HEK293 (cell line): ENCODE data around the gene AGXT2.

Experiments
- GLIS2 ChIP-seq: fragments of 450-650 bp; formaldehyde crosslinking; IDR thresholded peaks from 2 replicates; pipeline ENCODE4 v1.5.1; 2016; ENCODE audit warnings: missing biosample characterization, missing genetic modification characterization
- KLF16 ChIP-seq: fragments of 450-650 bp; formaldehyde crosslinking; IDR thresholded peaks from 2 replicates; pipeline ENCODE4 v1.5.1; 2017; ENCODE audit warnings: missing biosample characterization, missing genetic modification characterization
- YY1 ChIP-seq: fragments of 450-650 bp; formaldehyde crosslinking; IDR thresholded peaks from 2 replicates; pipeline ENCODE4 v1.5.1; 2018; ENCODE audit warnings: missing biosample characterization, missing genetic modification characterization
- ZNF155 ChIP-seq: fragments of 450-650 bp; formaldehyde crosslinking; IDR thresholded peaks from 2 replicates; pipeline ENCODE4 v1.5.1; 2016; ENCODE audit warnings: missing biosample characterization, missing genetic modification characterization
- ZNF274 ChIP-seq, 2 experiments: fragments of 200-500 bp in 1 of 2; fragments of 450-650 bp in 1 of 2; sonication (Bioruptor generic) in 1 of 2; formaldehyde crosslinking in 1 of 2; IDR thresholded peaks; 2 replicates each; pipeline versions ENCODE4 v1.5.1 to v1.6.1; 2014 to 2016; ENCODE audit warnings: borderline replicate concordance in 1 of 2, inconsistent platforms in 1 of 2, low read length in 1 of 2, missing biosample characterization in 1 of 2, missing genetic modification characterization in 1 of 2
- ZNF548 ChIP-seq: fragments of 450-650 bp; formaldehyde crosslinking; IDR thresholded peaks from 2 replicates; pipeline ENCODE4 v1.5.1; 2016; ENCODE audit warnings: missing biosample characterization, missing genetic modification characterization
- ZNF670 ChIP-seq: fragments of 450-650 bp; formaldehyde crosslinking; IDR thresholded peaks from 2 replicates; pipeline ENCODE4 v1.5.1; 2016; ENCODE audit warnings: missing biosample characterization, missing genetic modification characterization, low read depth
- ZNF747 ChIP-seq: fragments of 450-650 bp; formaldehyde crosslinking; IDR thresholded peaks from 2 replicates; pipeline ENCODE4 v1.5.1; 2016; ENCODE audit warnings: missing biosample characterization, missing genetic modification characterization
- ZNF777 ChIP-seq: fragments of 450-650 bp; formaldehyde crosslinking; IDR thresholded peaks from 2 replicates; pipeline ENCODE4 v1.5.1; 2017; ENCODE audit warnings: missing biosample characterization, missing genetic modification characterization, borderline replicate concordance
- ZNF792 ChIP-seq: fragments of 450-650 bp; formaldehyde crosslinking; IDR thresholded peaks from 2 replicates; pipeline ENCODE4 v1.5.1; 2016; ENCODE audit warnings: missing biosample characterization, missing genetic modification characterization
- ZNF830 ChIP-seq: fragments of 450-650 bp; IDR thresholded peaks from 2 replicates; pipeline ENCODE4 v1.5.0; 2018; ENCODE audit warnings: missing biosample characterization, missing genetic modification characterization, low read depth, mild to moderate bottlenecking, moderate library complexity
- TF ChIP-seq, protein P1 (sequence below): fragments of 450-650 bp; formaldehyde crosslinking; IDR thresholded peaks from 2 replicates; pipeline ENCODE4 v1.5.1; 2016; ENCODE audit warnings: missing biosample characterization, missing genetic modification characterization
- TF ChIP-seq, protein P2 (sequence below): fragments of 450-650 bp; formaldehyde crosslinking; IDR thresholded peaks from 2 replicates; pipeline ENCODE4 v1.5.1; 2016; ENCODE audit warnings: missing biosample characterization, missing genetic modification characterization

DNA sequence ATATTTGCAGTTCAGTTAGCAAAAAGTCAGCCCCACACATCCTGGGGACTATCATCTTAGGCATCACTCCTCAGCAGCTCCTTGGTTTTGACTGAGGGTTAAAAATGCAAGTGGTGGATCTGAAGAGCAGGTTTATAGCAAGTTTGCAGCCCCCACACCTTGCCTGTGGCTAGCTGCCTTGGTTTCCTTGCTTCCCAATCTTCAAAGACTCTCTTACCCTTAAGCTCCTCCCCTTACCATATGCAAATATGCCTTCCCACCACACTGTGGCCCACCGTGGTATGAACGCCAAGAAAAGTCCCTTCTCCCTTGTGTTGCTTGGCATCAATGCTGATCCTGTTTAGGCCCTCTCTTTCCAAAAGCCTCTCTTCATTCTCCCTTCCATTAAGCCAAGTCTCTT lies 45.0 kb upstream of the AGXT2 start:
- no peak for TF ChIP-seq ZNF792 (tag by site-specific recombination)
- TF ChIP-seq, protein P1, sequence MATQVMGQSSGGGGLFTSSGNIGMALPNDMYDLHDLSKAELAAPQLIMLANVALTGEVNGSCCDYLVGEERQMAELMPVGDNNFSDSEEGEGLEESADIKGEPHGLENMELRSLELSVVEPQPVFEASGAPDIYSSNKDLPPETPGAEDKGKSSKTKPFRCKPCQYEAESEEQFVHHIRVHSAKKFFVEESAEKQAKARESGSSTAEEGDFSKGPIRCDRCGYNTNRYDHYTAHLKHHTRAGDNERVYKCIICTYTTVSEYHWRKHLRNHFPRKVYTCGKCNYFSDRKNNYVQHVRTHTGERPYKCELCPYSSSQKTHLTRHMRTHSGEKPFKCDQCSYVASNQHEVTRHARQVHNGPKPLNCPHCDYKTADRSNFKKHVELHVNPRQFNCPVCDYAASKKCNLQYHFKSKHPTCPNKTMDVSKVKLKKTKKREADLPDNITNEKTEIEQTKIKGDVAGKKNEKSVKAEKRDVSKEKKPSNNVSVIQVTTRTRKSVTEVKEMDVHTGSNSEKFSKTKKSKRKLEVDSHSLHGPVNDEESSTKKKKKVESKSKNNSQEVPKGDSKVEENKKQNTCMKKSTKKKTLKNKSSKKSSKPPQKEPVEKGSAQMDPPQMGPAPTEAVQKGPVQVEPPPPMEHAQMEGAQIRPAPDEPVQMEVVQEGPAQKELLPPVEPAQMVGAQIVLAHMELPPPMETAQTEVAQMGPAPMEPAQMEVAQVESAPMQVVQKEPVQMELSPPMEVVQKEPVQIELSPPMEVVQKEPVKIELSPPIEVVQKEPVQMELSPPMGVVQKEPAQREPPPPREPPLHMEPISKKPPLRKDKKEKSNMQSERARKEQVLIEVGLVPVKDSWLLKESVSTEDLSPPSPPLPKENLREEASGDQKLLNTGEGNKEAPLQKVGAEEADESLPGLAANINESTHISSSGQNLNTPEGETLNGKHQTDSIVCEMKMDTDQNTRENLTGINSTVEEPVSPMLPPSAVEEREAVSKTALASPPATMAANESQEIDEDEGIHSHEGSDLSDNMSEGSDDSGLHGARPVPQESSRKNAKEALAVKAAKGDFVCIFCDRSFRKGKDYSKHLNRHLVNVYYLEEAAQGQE (tag by site-specific recombination): no peak
- TF ChIP-seq ZNF548 (tag by site-specific recombination): no peak
- no peak for TF ChIP-seq YY1 (tag by site-specific recombination)
- no peak for TF ChIP-seq ZNF670 (tag by site-specific recombination)
- TF ChIP-seq, protein P2, sequence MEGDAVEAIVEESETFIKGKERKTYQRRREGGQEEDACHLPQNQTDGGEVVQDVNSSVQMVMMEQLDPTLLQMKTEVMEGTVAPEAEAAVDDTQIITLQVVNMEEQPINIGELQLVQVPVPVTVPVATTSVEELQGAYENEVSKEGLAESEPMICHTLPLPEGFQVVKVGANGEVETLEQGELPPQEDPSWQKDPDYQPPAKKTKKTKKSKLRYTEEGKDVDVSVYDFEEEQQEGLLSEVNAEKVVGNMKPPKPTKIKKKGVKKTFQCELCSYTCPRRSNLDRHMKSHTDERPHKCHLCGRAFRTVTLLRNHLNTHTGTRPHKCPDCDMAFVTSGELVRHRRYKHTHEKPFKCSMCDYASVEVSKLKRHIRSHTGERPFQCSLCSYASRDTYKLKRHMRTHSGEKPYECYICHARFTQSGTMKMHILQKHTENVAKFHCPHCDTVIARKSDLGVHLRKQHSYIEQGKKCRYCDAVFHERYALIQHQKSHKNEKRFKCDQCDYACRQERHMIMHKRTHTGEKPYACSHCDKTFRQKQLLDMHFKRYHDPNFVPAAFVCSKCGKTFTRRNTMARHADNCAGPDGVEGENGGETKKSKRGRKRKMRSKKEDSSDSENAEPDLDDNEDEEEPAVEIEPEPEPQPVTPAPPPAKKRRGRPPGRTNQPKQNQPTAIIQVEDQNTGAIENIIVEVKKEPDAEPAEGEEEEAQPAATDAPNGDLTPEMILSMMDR (tag by site-specific recombination): no peak
- no peak for TF ChIP-seq ZNF747 (tag by site-specific recombination)
- no peak for TF ChIP-seq ZNF274 (IDR thresholded peaks at IDR 0.05; ENCODE audit: low read length)
- TF ChIP-seq ZNF274 (tag by site-specific recombination; IDR thresholded peaks at IDR 0.05; ENCODE audit: borderline replicate concordance): no peak
- no peak for TF ChIP-seq ZNF155
- no peak for TF ChIP-seq ZNF777
- TF ChIP-seq ZNF830 (tag by site-specific recombination): no peak
- no peak for TF ChIP-seq GLIS2
- no peak for TF ChIP-seq KLF16 (tag by site-specific recombination)
